GM12878 (cell line): ENCODE measurements around the gene MYRF. TPM values are rescaled to one million over a fixed set of nuclear protein-coding genes. Genes with fewer than 3 reads are reported as not detected.

Experiments used
- ATAC-seq: fragments of 200-7000 bp; cut with Tn5 transposase; 3 replicates; pipeline ENCODE4 v1.9.1; 2020; ENCODE audit warnings: mild to moderate bottlenecking, moderate library complexity
- BruUV-seq: library from RNA; stranded (reverse); fragments of 400-500 nt; replicated peaks from 2 replicates; lab custom pipeline; 2021; lab: Mats Ljungman, UMichigan
- CTCF ChIA-PET: fragments of 300-600 bp; sonication (Branson Sonifier 250); formaldehyde crosslinking; extraction: SDS; loops from one replicate; lab custom pipeline; 2021; ENCODE audit warnings: inconsistent platforms; lab: Yijun Ruan, JAX
- POLR2A ChIA-PET: fragments of 350-600 bp; formaldehyde crosslinking; extraction: SDS; loops from one replicate; lab custom pipeline; 2021; ENCODE audit warnings: inconsistent platforms; lab: Charles Lee
- RAD21 ChIA-PET: fragments of 300-600 bp; sonication (Branson Sonifier 250); formaldehyde crosslinking; loops from one replicate; lab custom pipeline; 2023; ENCODE audit warnings: antibody characterized with exemption; ENCODE audit not compliant: unreplicated experiment; lab: Charles Lee
- SMC1A ChIA-PET: fragments of 300-600 bp; sonication (Branson Sonifier 250); formaldehyde crosslinking; loops from one replicate; lab custom pipeline; 2023; ENCODE audit not compliant: unreplicated experiment, uncharacterized antibody; lab: Charles Lee
- DNase-seq: peaks from one replicate; pipeline ENCODE4 v3.0.0-alpha.2; 2011; ENCODE audit warnings: low read depth, low spot score
- FAIRE-seq: peaks from 3 replicates; lab custom pipeline; 2011; peaks lifted over from hg19 to GRCh38; lab: Jason Lieb, UNC
- H2AFZ ChIP-seq: 2 replicates; pipeline ENCODE4 v1.6.0; 2011; ENCODE audit warnings: low read depth, low read length, control low read depth; ENCODE audit not compliant: control insufficient read depth
- H3K27ac ChIP-seq: 2 replicates; pipeline ENCODE4 v1.5.1; 2011; ENCODE audit warnings: control low read depth; ENCODE audit not compliant: control insufficient read depth, insufficient read depth
- H3K27me3 ChIP-seq, 2 experiments: replicated peaks in 1 of 2; 2 replicates each; pipeline versions ENCODE4 v1.6.0 to v1.6.1; 2011; ENCODE audit warnings: low read length in 1 of 2; ENCODE audit not compliant: control insufficient read depth in 2 of 2, insufficient read depth in 2 of 2
- H3K36me3 ChIP-seq, 2 experiments: 2 replicates each; pipeline ENCODE4 v1.5.1; 2011; ENCODE audit warnings: low read length in 1 of 2; ENCODE audit not compliant: control insufficient read depth in 2 of 2, insufficient read depth in 2 of 2
- H3K4me1 ChIP-seq: 2 replicates; pipeline ENCODE4 v1.6.1; 2011; ENCODE audit warnings: mild to moderate bottlenecking, low read length, moderate library complexity, mixed read lengths; ENCODE audit not compliant: control insufficient read depth, insufficient read depth
- H3K4me2 ChIP-seq: 2 replicates; pipeline ENCODE4 v1.6.0; 2011; ENCODE audit warnings: control low read depth; ENCODE audit not compliant: control insufficient read depth, insufficient read depth
- H3K4me3 ChIP-seq: fragments of 200-600 bp; sonication (generic); 2 replicates; pipeline ENCODE4 v1.5.1; 2016
- H3K79me2 ChIP-seq: 2 replicates; pipeline ENCODE4 v1.6.0; 2011; ENCODE audit warnings: low read length; ENCODE audit not compliant: control insufficient read depth, insufficient read depth
- H3K9ac ChIP-seq: 2 replicates; pipeline ENCODE4 v1.8.0; 2011; ENCODE audit warnings: low read length, control low read depth, mixed read lengths; ENCODE audit not compliant: control insufficient read depth, insufficient read depth
- H3K9me3 ChIP-seq: replicated peaks from 3 replicates; pipeline ENCODE4 v1.5.1; 2011; ENCODE audit warnings: mild to moderate bottlenecking, low read length; ENCODE audit not compliant: control insufficient read depth, insufficient read depth
- H4K20me1 ChIP-seq: 2 replicates; pipeline ENCODE4 v1.6.0; 2011; ENCODE audit not compliant: control insufficient read depth, insufficient read depth
- BHLHE40 ChIP-seq, 2 experiments: fragments of 450-650 bp in 1 of 2; IDR thresholded peaks; 2 replicates each; pipeline ENCODE4 v1.6.1; 2011 to 2017; ENCODE audit warnings: low read depth in 2 of 2, borderline replicate concordance in 1 of 2, improper control_type of control experiment in 1 of 2, low read length in 1 of 2, mild to moderate bottlenecking in 1 of 2
- FOXM1 ChIP-seq: IDR thresholded peaks from 2 replicates; pipeline ENCODE4 v1.6.1; 2012; ENCODE audit warnings: low read depth, mild to moderate bottlenecking, inconsistent platforms, low read length, moderate library complexity
- IRF4 ChIP-seq: IDR thresholded peaks from 2 replicates; pipeline ENCODE4 v1.6.1; 2011; ENCODE audit warnings: low read depth, low read length
- RAD21 ChIP-seq: IDR thresholded peaks from 2 replicates; pipeline ENCODE4 v1.6.1; 2011; ENCODE audit warnings: mild to moderate bottlenecking, low read depth, low read length, moderate library complexity; ENCODE audit not compliant: insufficient read depth
- TBL1XR1 ChIP-seq: IDR thresholded peaks from 2 replicates; pipeline ENCODE4 v1.6.1; 2012; ENCODE audit warnings: low read depth, low read length, improper control_type of control experiment
- WGBS: methylation state at CpG from one replicate; pipeline ENCODE4 v1.1.6; 2016; ENCODE audit warnings: low lambda C conversion rate; ENCODE audit not compliant: insufficient replicate concordance, insufficient coverage; ENCODE audit errors: missing lambda C conversion rate; 5-methylcytosine and 5-hydroxymethylcytosine counted together
- in situ Hi-C: fragments of 300-500 bp; cut with MboI; formaldehyde crosslinking; loops from 9 replicates; pipeline ENCODE4 v1.14.3; 2018; ENCODE audit warnings: mixed read lengths
- intact Hi-C: fragments of 100-400 bp; cut with micrococcal nuclease; formaldehyde crosslinking; loops from one replicate; pipeline ENCODE4 v1.14.2; 2022; ENCODE audit not compliant: unreplicated experiment
- polyA plus RNA-seq, 11 experiments: library from polyadenylated mRNA; depleted of rRNA in 4 of 11; unstranded in 6 of 11; stranded (reverse) in 5 of 11; fragments of >200 nt; fragmentation: Nextera tagmentation in 4 of 11; fragmentation: Illumina TruSeq in 1 of 11; extraction: Ambion mirVana in 4 of 11; extraction: Trizol in 1 of 11; gene quantifications; 1 replicate in 1 of 11; 2 replicates in 10 of 11; pipeline versions ENCODE4 v1.2.1 to v1.2.3, GENCODE V29; 2011 to 2016; ENCODE audit warnings: inconsistent platforms in 2 of 11, missing spikeins in 2 of 11, low read depth in 1 of 11
- total RNA-seq, 4 experiments: library from RNA; depleted of rRNA in 3 of 4; stranded (reverse); fragments of >200 nt in 3 of 4; fragmentation: Illumina TruSeq in 1 of 4; extraction: Trizol in 1 of 4; gene quantifications; 2 replicates each; pipeline versions ENCODE4 v1.2.1 to v1.2.3, GENCODE V29; 2013 to 2021
- TF ChIP-seq, protein P1 (sequence below), 3 experiments: IDR thresholded peaks in 2 of 3; conservative IDR thresholded peaks in 1 of 3; 2 replicates each; pipeline ENCODE4 v1.5.1; 2011; ENCODE audit warnings: low read depth in 3 of 3, low read length in 3 of 3, mild to moderate bottlenecking in 3 of 3, control low read depth in 2 of 3, moderate library complexity in 2 of 3, inconsistent platforms in 1 of 3, mixed read lengths in 1 of 3; ENCODE audit not compliant: control insufficient read depth in 2 of 3, insufficient read depth in 1 of 3; ENCODE audit errors: extremely low read depth in 1 of 3

The MYRF gene
- total and polyA plus RNA-seq, 10 of the 15 experiments (the other 5 are each of a cell fraction or from before 2014, with no cell fraction given) = 0.27 to 15.6 (median 0.89) TPM

GRCh38 chr11:61787928-61788491, 35.6 kb downstream of the MYRF start:
- ChIA-PET CTCF (interaction anchor here (0.6 to 10.5 kb wide), 26 partner anchors 8 to 314 kb away, joined by 3 to 200 read pairs (median 4); partner anchors contain the start of gene MYRF), SMC1A (interaction anchor here (1.0 to 8.3 kb wide), 5 partner anchors 9 to 55 kb away, joined by 4 to 91 read pairs (median 15); partner anchors contain the start of gene MYRF), POLR2A (interaction anchor here (0.8 to 6.7 kb wide), 3 partner anchors 27 to 39 kb away, joined by 3 to 60 read pairs (median 5); partner anchors contain the start of gene MYRF), RAD21 (interaction anchor here (0.7 to 2.1 kb wide), 10 partner anchors 8 to 294 kb away, joined by 4 to 26 read pairs (median 6); no protein-coding TSS in a partner anchor)
- BruUV-seq = no TSS peak
- peak; percentile 8; the same call in 2 of the 3 replicates for ATAC-seq
- WGBS = 77% methylated on average over 9 of the region's 9 CpGs
- in situ Hi-C loops (no loop called here), intact Hi-C loops (no loop called here)
- no peak overlapping the region for H3K4me3 ChIP-seq
- peaks cover 20 to 24% of the 10 kb centered on the region in 2 experiments for H3K36me3 ChIP-seq
- no peaks in the 10 kb centered on the region for H4K20me1 ChIP-seq
- H3K79me2 ChIP-seq = peaks cover 29% of the 10 kb centered on the region
- no peak overlapping the region for H2AFZ ChIP-seq
- H3K27ac ChIP-seq = no peak overlapping the region
- no peak overlapping the region for H3K4me2 ChIP-seq
- H3K9ac ChIP-seq = no peak overlapping the region
- TF ChIP-seq IRF4 (peak; percentile 21; the same call in 1 of the 2 replicates), BHLHE40 (IDR thresholded peaks at IDR 0.05; ENCODE audit: borderline replicate concordance in 1 of 2, low read depth in 2 of 2, low read length in 1 of 2) (peak in 1 of 2 experiments; percentile 31; a peak in 1 of 4 replicates), RAD21 (peak; percentile 41; the same call in 1 of the 2 replicates), FOXM1 (no peak), TBL1XR1 (no peak)
- TF ChIP-seq, protein P1, sequence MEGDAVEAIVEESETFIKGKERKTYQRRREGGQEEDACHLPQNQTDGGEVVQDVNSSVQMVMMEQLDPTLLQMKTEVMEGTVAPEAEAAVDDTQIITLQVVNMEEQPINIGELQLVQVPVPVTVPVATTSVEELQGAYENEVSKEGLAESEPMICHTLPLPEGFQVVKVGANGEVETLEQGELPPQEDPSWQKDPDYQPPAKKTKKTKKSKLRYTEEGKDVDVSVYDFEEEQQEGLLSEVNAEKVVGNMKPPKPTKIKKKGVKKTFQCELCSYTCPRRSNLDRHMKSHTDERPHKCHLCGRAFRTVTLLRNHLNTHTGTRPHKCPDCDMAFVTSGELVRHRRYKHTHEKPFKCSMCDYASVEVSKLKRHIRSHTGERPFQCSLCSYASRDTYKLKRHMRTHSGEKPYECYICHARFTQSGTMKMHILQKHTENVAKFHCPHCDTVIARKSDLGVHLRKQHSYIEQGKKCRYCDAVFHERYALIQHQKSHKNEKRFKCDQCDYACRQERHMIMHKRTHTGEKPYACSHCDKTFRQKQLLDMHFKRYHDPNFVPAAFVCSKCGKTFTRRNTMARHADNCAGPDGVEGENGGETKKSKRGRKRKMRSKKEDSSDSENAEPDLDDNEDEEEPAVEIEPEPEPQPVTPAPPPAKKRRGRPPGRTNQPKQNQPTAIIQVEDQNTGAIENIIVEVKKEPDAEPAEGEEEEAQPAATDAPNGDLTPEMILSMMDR (IDR thresholded peaks at IDR 0.05 in 2 of 3, conservative IDR thresholded peaks at IDR 0.05 in 1 of 3; ENCODE audit: control insufficient read depth in 2 of 3, extremely low read depth in 1 of 3, insufficient read depth in 1 of 3, low read depth in 3 of 3, low read length in 3 of 3) = peak; percentile 40 to 48 (median 47); a peak in 5 of 6 replicates
- no peak for FAIRE-seq
- no peaks in the 10 kb centered on the region; the same call in 1 of the 2 replicates for H3K4me1 ChIP-seq
- H3K9me3 ChIP-seq = no peaks in the 10 kb centered on the region
- no peaks in the 10 kb centered on the region for H3K27me3 ChIP-seq
- DNase-seq = no peak
